B cell (primary cell): Measurements from ENCODE around the gene HNRNPC. TPM values are rescaled to one million over a fixed set of nuclear protein-coding genes. Genes with fewer than 3 reads are reported as not detected.
A peak's percentile ranks its signal among the peaks of the same experiment; 100 is the strongest.

Experiments used
- ATAC-seq: fragments of 200-7000 bp; cut with Tn5 transposase; one replicate; pipeline ENCODE4 v1.10.0; 2021; ENCODE audit warnings: low read depth, mild to moderate bottlenecking, moderate number of reproducible peaks, moderate library complexity
- CTCF ChIA-PET: fragments of 350-600 bp; sonication (Branson Sonifier 250); formaldehyde crosslinking; loops from one replicate; lab custom pipeline; 2021; ENCODE audit warnings: antibody characterized with exemption, inconsistent platforms; lab: Charles Lee
- POLR2A ChIA-PET: fragments of 350-600 bp; sonication (Branson Sonifier 250); formaldehyde crosslinking; loops from one replicate; lab custom pipeline; 2021; ENCODE audit warnings: antibody characterized with exemption; lab: Charles Lee
- DNase-seq: peaks from one replicate; pipeline ENCODE4 v3.0.0; 2013
- H2AFZ ChIP-seq: 2 replicates; pipeline ENCODE4 v1.6.1; 2012; ENCODE audit warnings: mild to moderate bottlenecking, low read depth, low read length; ENCODE audit not compliant: insufficient read depth, poor library complexity, severe bottlenecking
- H3K27ac ChIP-seq, 2 donors: 1 replicate in 1 of 2; 2 replicates in 1 of 2; pipeline ENCODE4 v1.5.1; 2012 to 2013; ENCODE audit warnings: low read length in 2 of 2, mild to moderate bottlenecking in 2 of 2, moderate library complexity in 1 of 2
- H3K27me3 ChIP-seq, 4 experiments: fragments of 200-600 bp in 1 of 4; sonication (generic) in 1 of 4; replicated peaks in 1 of 4; 1 replicate in 2 of 4; 2 replicates in 2 of 4; pipeline versions ENCODE4 v1.6.1 to v1.7.0; 2013 to 2016; ENCODE audit warnings: low read length in 3 of 4, mild to moderate bottlenecking in 2 of 4, mixed read lengths in 1 of 4, moderate library complexity in 1 of 4; ENCODE audit not compliant: insufficient read depth in 4 of 4, control insufficient read depth in 3 of 4; ENCODE audit errors: control extremely low read depth in 1 of 4
- H3K36me3 ChIP-seq, 2 experiments: replicated peaks in 1 of 2; 1 replicate in 1 of 2; 2 replicates in 1 of 2; pipeline versions ENCODE4 v1.6.1 to v1.7.1; 2013; ENCODE audit warnings: low read length in 1 of 2; ENCODE audit not compliant: insufficient read depth in 2 of 2, control insufficient read depth in 1 of 2; ENCODE audit errors: control extremely low read depth in 1 of 2, extremely low read depth in 1 of 2
- H3K4me1 ChIP-seq, 2 donors: fragments of 200-600 bp in 1 of 2; sonication (generic) in 1 of 2; 1 replicate in 1 of 2; 2 replicates in 1 of 2; pipeline versions ENCODE4 v1.5.1 to v1.6.1; 2013 to 2017; ENCODE audit warnings: low read length in 2 of 2; ENCODE audit not compliant: control insufficient read depth in 2 of 2, insufficient read depth in 2 of 2
- H3K4me2 ChIP-seq: replicated peaks from 2 replicates; pipeline ENCODE3; 2012; ENCODE audit warnings: mild to moderate bottlenecking, low read depth, low read length; ENCODE audit not compliant: poor library complexity, severe bottlenecking
- H3K4me3 ChIP-seq, 5 experiments: fragments of 200-600 bp in 1 of 5; sonication (generic) in 1 of 5; 1 replicate in 3 of 5; 2 replicates in 2 of 5; pipeline versions ENCODE4 v1.5.1 to v1.7.0; 2011 to 2016; ENCODE audit warnings: low read length in 4 of 5, mild to moderate bottlenecking in 4 of 5, low read depth in 2 of 5, control low read depth in 1 of 5, moderate library complexity in 1 of 5; ENCODE audit not compliant: insufficient read depth in 1 of 5; ENCODE audit errors: control extremely low read depth in 1 of 5, extremely low read depth in 1 of 5
- H3K79me2 ChIP-seq: fragments of 200-600 bp; sonication (generic); one replicate; pipeline ENCODE4 v1.6.0; 2016; ENCODE audit warnings: low read length; ENCODE audit not compliant: control insufficient read depth, insufficient read depth
- H3K9ac ChIP-seq: fragments of 200-600 bp; sonication (generic); 2 replicates; pipeline ENCODE4 v1.6.1; 2017; ENCODE audit warnings: mild to moderate bottlenecking, low read length, moderate library complexity
- H3K9me3 ChIP-seq, 3 donors: one replicate each; pipeline versions ENCODE4 v1.6.1 to v1.7.1; 2013; ENCODE audit warnings: low read length in 2 of 3; ENCODE audit not compliant: control insufficient read depth in 2 of 3, insufficient read depth in 1 of 3; ENCODE audit errors: control extremely low read depth in 1 of 3
- H4K20me1 ChIP-seq: 2 replicates; pipeline ENCODE4 v1.6.0; 2012; ENCODE audit warnings: mild to moderate bottlenecking, low read length; ENCODE audit not compliant: insufficient read depth, control insufficient read depth, poor library complexity, severe bottlenecking
- H3K27ac Mint-ChIP-seq: one replicate; pipeline ENCODE4 v1.8.0; 2021; ENCODE audit warnings: mixed read lengths
- H3K27me3 Mint-ChIP-seq: one replicate; pipeline ENCODE4 v1.8.0; 2021; ENCODE audit warnings: mixed read lengths
- H3K4me1 Mint-ChIP-seq: one replicate; pipeline ENCODE4 v1.8.0; 2021; ENCODE audit warnings: mixed read lengths
- H3K4me3 Mint-ChIP-seq: one replicate; pipeline ENCODE4 v1.8.0; 2021; ENCODE audit warnings: mixed read lengths
- H3K9me3 Mint-ChIP-seq: one replicate; pipeline ENCODE4 v1.8.0; 2022; ENCODE audit warnings: mixed read lengths; ENCODE audit not compliant: insufficient read depth
- CTCF ChIP-seq: fragments of 200-600 bp; IDR thresholded peaks from one replicate; pipeline ENCODE4 v1.8.0; 2022; ENCODE audit warnings: antibody characterized with exemption, mild to moderate bottlenecking
- EZH2 ChIP-seq: IDR thresholded peaks from 2 replicates; pipeline ENCODE4 v1.6.1; 2012; ENCODE audit warnings: borderline replicate concordance, low read depth, mild to moderate bottlenecking, moderate library complexity, low read length; ENCODE audit not compliant: insufficient read depth, poor library complexity, severe bottlenecking
- WGBS: methylation state at CpG from one replicate; pipeline ENCODE4 v1.1.5; 2013; ENCODE audit warnings: missing lambda C conversion rate; ENCODE audit not compliant: insufficient coverage; 5-methylcytosine and 5-hydroxymethylcytosine counted together
- intact Hi-C: fragments of 100-400 bp; cut with micrococcal nuclease; formaldehyde crosslinking; loops from one replicate; pipeline ENCODE4 v1.10.0; 2022
- polyA plus RNA-seq: library from polyadenylated mRNA; depleted of rRNA; stranded (reverse); fragments of >200 nt; gene quantifications from 2 replicates; pipeline ENCODE4 v1.2.3, GENCODE V29; 2012
- total RNA-seq, 2 donors: library from RNA; stranded (reverse); fragments of 120-200 nt in 1 of 2; gene quantifications; 1 replicate in 1 of 2; 2 replicates in 1 of 2; pipeline versions ENCODE4 v1.2.3 to v1.2.4, GENCODE V29; 2013 to 2022

HNRNPC gene
- total and polyA plus RNA-seq, 2 donors (not counting 1 experiment from before 2014, with no cell fraction given) = 358 to 497 TPM

GRCh38 chr14:21308479-21309237, 39.4 kb upstream of the HNRNPC start:
- Mint-ChIP-seq H3K4me1 (peaks cover 26% of the 10 kb centered on the region), H3K27ac (peak overlapping the region; percentile 84), H3K27me3 (no peaks in the 10 kb centered on the region), H3K9me3 (no peaks in the 10 kb centered on the region), H3K4me3 (peak overlapping the region; percentile 80)
- WGBS = 8% methylated on average over 13 of the region's 16 CpGs
- Histone ChIP-seq H3K4me2 (peak overlapping the region; percentile 76), H3K9ac (peak overlapping the region; percentile 68), H3K27me3 (no peaks in the 10 kb centered on the region), H2AFZ (peak overlapping the region; percentile 81), H3K4me1 (peaks cover 20 to 23% of the 10 kb centered on the region in 2 donors), H3K4me3 (peak overlapping the region; percentile 30 to 72 (median 53)), H3K79me2 (no peaks in the 10 kb centered on the region), H3K36me3 (no peaks in the 10 kb centered on the region), H4K20me1 (no peaks in the 10 kb centered on the region), H3K9me3 (no peaks in the 10 kb centered on the region), H3K27ac (peak overlapping the region; percentile 70 to 76)
- peak; percentile 88 for DNase-seq
- intact Hi-C loops = loop anchor here (1.0 to 2.0 kb wide), 4 partner anchors 9 to 76 kb away; partner anchors contain the start of genes HNRNPC and SUPT16H
- peak; percentile 86 for ATAC-seq
- TF ChIP-seq EZH2 (no peak), CTCF (no peak)
- ChIA-PET CTCF (no interaction called here), POLR2A (interaction anchor here (0.6 to 0.9 kb wide), 2 partner anchors 39 to 55 kb away, joined by 3 to 5 read pairs; no protein-coding TSS in a partner anchor)

- no peak for TF ChIP-seq EZH2
- no peak for TF ChIP-seq CTCF
- Histone ChIP-seq H3K4me2 (peak overlapping the region; percentile 76), H3K27me3 (no peaks in the 10 kb centered on the region), H3K36me3 (no peaks in the 10 kb centered on the region), H2AFZ (peak overlapping the region; percentile 81), H3K4me1 (peaks cover 20 to 23% of the 10 kb centered on the region in 2 donors), H3K79me2 (no peaks in the 10 kb centered on the region), H3K4me3 (peak overlapping the region; percentile 30 to 72 (median 53)), H3K27ac (peak overlapping the region; percentile 70 to 76), H3K9ac (peak overlapping the region; percentile 68), H3K9me3 (no peaks in the 10 kb centered on the region), H4K20me1 (no peaks in the 10 kb centered on the region)
- Mint-ChIP-seq H3K4me1 (peaks cover 26% of the 10 kb centered on the region), H3K9me3 (no peaks in the 10 kb centered on the region), H3K27ac (peak overlapping the region; percentile 84), H3K4me3 (peak overlapping the region; percentile 80), H3K27me3 (no peaks in the 10 kb centered on the region)
- ATAC-seq (no peak), DNase-seq (no peak)
- ChIA-PET CTCF (interaction anchor here (1.0 kb wide), 1 partner anchor 77 kb away, joined by 3 read pairs; no protein-coding TSS in a partner anchor), POLR2A (interaction anchor here (0.8 to 1.0 kb wide), 2 partner anchors 9 to 76 kb away, joined by 3 to 4 read pairs; partner anchors contain the start of gene SUPT16H)
- intact Hi-C loops = loop anchor here (1.0 to 2.0 kb wide), 4 partner anchors 9 to 76 kb away; partner anchors contain the start of genes HNRNPC and SUPT16H
Measured at GRCh38 chr14:21308132-21308478, 38.9 kb upstream of the HNRNPC start.
